IPS-18c (cell line): ENCODE data around the gene MPO.

Experiments
- H3K4me3 ChIP-seq: 2 replicates; pipeline ENCODE4 v1.7.0; 2013; ENCODE audit warnings: low read depth, mild to moderate bottlenecking, low read length, moderate library complexity; ENCODE audit not compliant: insufficient read depth
- H3K9me3 ChIP-seq: one replicate; pipeline ENCODE4 v1.6.1; 2013; ENCODE audit warnings: mild to moderate bottlenecking, low read length, moderate library complexity; ENCODE audit not compliant: control insufficient read depth, insufficient read depth

Gene MPO

DNA sequence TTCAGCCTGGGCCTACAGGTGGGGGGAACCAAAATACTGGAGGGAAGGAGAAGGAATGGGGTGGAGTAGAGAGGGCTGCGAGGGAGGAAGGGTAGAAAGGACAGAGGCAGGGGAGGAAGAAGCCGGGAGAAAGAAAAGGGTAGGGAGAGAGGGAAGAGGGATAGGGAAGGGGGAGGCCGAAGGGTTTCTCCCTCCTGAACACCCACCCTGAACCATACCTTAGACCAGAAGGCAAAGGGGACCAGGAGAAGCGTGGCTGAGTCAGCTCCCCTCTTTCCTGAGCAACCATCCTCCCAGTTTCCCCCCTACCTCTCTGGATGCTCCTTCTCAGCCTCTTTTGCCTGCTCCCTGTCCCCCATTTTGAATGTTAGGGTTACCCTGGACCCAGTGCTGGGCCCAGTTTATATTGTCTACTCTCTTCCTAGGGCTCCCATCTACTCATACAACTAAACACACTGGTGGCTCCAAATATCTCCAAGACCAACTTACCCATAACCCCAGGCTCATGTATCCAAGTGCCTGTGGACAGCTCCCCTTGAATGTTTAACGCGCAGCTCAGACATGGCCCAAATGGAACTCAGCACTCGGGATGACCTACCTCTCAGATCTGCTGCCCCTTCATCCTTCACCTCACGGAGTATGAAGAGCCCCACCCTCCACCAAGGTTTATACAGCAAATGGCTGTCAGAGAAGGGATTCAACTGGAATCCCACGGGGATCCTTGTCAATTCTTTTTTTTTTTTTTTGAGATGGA, 40.0 kb upstream of the MPO start:
- Histone ChIP-seq H3K9me3 (no peaks in the 10 kb centered on the region), H3K4me3 (no peak overlapping the region)

DNA sequence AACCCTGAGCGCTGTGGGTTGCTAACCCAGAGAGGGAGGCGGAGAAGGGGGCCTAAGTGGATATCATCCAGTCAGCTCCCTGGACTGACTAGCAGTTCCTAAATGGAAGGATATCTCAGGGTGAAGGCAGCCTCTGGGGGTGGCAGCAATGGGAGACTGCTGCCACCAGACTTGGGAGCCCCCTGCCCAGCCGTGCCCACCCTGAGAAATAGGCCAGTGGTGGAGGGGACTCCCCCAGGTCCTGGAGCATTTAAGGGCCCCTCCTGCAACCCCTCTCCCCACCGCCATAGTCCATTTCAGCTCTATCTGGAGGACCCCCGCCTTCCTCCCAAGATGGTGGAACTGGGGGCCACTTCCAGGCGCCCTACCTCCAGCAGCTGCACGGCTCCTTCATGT, 39.4 kb upstream of the MPO start:
- H3K4me3 ChIP-seq = no peak overlapping the region
- H3K9me3 ChIP-seq = no peaks in the 10 kb centered on the region

DNA sequence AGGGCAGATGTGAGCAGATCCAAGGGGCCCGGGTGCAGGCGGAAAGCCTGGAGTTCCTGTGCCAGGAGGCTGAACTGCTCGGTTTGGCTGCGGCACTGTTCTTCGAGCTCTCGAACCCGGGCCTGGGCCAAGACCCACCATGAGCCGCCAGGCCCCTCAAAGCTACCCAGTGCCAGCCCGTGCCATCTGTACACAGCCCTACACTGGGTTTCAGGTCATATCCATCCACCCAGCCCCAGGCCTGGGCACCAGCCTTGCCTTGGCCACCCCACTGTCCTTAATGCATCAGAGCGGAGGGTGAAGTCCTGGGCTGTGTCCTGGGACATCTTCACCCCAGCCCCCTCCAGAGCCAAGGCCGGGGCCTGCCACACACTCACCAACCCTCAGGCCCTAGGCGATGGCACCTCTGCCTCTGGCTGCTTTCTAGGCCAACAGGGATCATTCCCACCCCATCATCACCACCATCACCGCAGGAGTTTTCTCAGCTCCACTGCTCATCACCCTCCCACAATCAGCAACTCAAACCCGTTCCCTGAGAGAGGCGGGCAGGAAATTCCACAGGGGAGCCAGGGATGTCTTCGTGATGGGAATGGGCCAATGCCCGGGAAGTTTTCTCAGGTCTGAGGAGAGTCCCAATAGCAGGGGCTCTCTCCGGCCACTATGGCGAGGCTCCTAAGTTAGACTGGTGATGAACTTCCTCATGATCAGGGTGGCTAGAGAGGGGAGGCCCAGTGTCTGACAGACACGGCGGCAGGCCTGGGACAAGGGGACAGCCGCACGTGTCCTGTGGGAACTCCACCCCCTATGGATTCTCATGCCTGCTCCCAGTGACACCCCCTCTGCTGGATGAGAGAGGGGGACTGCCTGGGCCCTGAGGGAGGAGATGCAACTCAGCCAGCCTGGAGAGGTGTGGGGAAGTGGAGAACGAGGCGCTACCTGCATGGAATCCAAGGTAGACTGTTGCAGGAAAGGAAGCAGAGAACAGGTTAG, 38.7 kb upstream of the MPO start:
- no peak overlapping the region for H3K4me3 ChIP-seq
- no peaks in the 10 kb centered on the region for H3K9me3 ChIP-seq

DNA sequence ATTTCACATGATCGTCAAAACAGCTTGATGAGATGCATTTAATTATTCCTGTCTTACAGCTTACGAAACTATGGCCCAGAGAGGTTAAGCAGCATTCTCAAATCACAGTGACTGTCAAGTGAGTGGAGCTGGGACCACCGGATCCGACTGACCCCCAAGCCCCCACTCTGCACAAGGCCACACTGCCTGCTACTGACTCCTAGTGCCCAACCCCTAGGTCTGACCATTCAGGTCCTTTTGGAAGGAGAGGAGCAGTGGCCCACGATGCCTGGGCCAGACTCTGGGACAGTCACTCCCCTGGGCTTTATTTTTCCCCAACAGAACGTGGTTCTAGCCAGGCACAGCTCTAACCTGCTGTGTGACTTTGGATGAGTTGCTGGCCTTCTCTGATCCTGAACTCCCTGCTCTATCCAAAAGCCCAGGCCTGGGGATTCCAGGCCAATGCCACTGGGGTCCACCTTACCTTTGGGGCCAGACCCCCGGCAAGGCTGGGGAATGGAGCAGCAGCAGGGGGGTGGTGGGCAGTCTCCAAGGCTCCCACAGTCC, 38.0 kb upstream of the MPO start:
- H3K4me3 ChIP-seq = no peak overlapping the region
- no peaks in the 10 kb centered on the region for H3K9me3 ChIP-seq

DNA sequence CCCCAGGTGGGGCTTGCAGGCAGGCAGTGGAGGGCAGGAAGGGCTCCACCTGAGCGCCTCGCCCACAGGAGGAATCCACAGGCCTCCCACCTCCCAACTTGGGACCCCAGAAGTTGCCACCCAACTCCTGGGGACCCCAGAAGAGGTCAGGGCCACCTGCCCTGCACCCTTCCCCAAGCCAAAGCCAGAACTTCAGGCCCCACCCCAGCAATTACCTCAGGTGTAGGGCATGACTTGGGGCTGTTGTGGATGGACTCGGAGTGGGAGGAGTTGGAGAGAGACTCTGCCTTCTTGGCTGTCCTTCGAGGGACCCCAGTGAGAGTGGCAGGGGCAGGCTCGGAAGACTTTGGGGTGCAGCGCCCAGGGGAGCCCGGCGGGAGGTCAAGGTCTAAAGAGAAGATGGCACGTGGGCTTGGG, 37.3 kb upstream of the MPO start:
- Histone ChIP-seq H3K9me3 (no peaks in the 10 kb centered on the region), H3K4me3 (no peak overlapping the region)

DNA sequence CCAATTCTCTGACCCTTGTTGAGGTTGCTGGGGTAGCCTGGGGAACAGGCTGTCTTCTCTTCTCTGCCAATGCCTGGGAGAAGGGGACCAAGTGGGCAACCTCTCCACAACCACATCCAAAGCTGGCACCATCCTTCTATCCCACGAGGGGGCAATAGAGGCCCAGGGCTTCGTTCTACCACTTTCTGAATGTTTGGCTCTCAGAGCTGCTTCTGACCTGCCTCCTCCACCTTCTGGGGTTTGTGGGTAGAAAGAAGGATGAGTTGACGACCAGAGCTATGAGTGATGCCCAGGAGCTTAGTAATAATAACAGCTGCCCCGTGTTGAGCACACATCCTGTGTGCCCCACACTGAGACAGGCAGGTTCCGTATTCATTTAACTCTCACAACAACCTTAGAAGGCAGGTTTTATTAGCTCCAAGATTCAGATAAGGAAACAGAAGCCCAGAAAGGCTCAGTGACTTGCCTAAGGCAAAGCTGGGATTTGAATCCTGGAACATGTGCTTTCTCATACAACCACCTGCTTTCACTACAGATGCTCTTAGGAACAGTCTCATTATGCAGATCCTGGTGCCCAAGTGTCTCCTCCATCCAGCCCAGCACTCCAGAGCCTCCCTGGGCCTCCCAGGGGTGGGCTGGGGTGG, 36.8 kb upstream of the MPO start:
- Histone ChIP-seq H3K4me3 (no peak overlapping the region), H3K9me3 (no peaks in the 10 kb centered on the region)

DNA sequence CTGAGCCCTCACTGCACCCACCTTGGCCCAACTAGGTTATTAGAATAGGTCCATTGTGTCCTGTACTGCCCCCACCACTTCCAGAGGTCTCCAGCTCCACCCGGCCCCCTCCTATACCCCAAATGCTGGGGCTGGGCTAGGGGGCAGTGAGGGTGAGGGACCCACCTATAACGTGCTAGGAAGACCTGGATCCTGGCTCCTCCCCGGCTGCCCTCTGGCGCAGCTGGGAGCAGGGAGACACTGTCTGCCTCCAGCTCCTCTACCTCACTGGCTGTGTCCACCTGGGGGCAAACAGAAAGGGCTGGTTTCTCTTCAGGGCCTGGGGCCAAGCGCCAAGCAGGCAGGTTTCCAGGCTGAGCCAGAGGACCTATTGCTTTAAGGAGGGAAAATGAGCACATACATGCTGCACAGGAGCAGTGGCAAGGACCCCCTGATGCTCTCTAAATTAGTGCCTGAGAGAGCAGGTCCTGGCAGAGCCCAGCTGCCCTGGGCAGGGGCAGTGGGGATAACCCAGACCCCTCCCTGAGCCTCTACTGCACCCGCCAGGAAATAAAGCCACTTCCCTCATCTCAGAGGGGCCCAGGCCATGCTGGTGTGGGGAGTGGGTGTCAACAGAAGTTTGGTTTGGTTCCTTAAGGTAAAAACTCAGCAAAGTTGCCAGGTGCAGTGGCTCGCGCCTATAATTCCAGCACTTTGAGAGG, 35.7 kb upstream of the MPO start:
- Histone ChIP-seq H3K4me3 (no peak overlapping the region), H3K9me3 (no peaks in the 10 kb centered on the region)

DNA sequence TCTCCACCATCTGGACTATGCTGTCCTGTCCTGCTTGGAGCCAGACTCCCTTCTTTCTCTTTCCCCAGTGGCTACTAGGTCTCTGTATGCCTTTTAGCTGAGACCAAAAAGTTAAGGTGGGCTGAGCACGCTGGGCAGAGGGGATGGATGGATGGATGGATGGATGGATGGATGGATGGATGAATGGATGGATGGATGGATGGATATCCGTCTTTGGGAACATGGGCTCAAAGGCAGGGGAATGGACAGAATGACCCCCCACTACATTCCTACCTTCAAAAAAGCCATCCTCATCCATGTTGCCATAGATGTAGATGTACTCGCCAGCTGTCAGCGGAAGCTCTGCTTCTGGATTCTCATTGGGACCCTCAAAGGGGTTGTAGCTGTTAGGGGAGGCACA, 35.0 kb upstream of the MPO start:
- Histone ChIP-seq H3K9me3 (no peaks in the 10 kb centered on the region), H3K4me3 (no peak overlapping the region)

DNA sequence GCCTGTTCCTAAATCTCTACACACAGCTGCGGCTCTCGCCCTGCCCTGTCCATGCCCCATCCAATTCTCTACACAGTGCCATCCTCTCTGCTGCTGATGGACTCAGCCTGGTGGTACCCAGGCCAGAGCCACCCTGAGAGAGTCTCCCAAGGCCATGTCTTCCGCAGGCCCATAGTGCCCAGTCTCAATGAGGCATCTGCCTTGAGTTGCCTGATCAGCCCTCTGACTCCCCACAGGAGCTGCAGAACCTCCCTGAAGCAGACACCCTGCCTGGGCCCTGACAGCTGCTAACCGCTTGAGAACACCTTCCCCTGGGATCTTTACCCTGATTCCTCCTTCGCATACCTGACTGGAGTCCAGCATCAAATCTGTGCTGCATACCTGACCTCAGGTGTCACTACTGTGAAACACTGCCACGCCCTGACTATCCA, 34.6 kb upstream of the MPO start:
- Histone ChIP-seq H3K9me3 (no peaks in the 10 kb centered on the region), H3K4me3 (no peak overlapping the region)

DNA sequence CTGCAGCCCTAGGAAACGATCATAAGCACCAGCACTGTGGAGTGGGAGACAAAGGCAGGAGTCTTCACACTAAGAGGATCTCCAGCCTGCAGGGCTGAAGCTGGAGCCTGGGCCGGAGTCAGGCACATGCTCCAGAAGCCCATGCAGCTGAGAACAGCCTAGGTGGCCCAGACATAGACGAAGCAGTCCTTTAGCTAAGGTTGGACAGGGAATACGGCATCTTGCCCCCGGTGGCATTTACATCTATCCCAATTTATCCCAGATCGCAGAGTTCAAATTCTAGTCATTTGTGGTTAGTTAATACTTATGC, 33.9 kb upstream of the MPO start:
- no peak overlapping the region for H3K4me3 ChIP-seq
- H3K9me3 ChIP-seq = no peaks in the 10 kb centered on the region

DNA sequence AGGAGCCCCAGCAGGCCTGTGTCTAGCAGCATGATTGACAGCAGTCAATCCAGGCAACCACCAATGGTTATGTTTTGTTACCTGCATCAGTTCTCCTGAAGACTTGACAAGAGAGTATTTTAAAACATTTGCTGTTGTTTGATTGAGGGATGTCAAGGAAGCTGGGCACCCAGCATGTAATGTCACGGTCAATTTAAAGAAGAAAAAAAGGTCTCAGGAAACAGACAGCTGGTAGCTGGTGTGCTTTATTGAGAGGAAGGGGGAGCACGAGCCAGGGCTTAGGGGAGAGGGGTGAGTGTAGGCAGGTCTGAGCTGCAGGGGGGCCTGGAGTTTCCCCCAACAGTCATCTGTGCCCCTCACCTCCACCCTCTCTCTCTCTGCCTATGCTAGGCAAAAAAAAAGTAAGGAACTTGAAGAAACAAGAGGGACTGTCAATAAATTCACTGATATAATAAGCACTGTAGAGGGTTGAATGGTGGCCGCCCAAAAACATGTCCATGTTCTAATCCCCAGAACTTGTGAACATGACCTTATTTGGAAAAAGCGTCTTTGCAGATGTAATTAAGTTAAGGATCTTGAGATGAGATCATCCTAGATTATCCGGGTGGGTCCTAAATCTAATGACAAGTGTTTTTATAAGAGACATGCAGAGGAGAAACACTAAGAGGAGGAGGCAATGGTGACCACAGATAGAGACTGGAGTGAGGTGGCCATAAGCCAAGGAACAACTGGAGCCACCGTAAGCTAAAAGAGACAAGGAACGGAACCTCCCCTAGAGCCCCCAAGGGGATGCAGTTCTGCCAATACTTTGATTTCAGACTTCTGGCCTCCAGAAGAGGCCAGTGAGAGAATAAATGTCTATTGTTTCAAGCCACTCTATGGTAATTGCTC, 33.3 kb upstream of the MPO start:
- no peaks in the 10 kb centered on the region for H3K9me3 ChIP-seq
- no peak overlapping the region for H3K4me3 ChIP-seq

DNA sequence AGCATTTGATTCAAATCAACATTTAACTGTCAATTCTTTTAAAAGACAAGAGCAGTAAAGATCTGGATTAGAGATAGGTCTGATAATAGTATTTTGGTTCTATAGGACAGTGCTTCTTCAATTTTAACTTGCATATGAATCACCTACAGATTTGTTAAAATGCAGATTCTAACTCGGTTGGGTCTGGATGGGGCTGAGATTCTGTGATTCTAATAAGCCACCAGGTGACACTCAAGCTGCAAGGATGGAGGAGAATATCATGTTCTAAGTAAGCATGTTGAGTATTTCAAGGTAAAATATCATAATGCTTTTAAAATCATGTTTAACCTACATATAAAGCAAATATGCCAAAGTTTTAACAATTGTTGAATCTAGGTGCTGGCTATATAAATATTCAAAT, 32.1 kb upstream of the MPO start:
- Histone ChIP-seq H3K9me3 (no peaks in the 10 kb centered on the region), H3K4me3 (no peak overlapping the region)

DNA sequence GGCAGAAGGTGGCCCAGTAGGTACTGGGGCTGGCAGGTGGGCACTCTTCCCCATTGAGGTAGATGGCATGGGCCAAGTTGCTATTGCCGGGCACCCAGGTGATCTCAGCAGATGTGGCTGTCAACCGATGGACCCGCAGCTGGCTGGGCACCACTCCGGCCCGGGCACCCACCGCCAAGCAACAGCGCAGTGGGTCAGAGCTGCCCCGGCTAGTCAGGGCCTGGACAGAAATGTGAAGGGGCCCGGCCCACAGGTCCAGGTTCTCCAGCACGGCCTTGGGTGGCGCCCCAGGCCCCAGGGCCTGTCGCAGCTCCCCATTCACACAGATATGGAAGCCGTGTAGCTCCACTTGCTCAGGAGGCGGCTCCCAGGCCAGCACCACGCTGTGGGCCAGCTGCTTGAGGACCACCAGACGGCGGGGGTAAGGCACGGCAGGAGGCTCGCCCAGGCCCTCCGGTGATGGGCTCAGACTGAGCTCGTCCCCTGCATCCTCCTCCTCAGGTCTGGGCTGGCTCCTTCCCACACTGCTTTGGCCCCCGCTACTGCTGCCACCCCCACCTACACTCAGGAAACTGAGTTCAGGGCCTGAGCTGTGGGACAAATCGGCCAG, 31.4 kb upstream of the MPO start:
- Histone ChIP-seq H3K4me3 (no peak overlapping the region), H3K9me3 (no peaks in the 10 kb centered on the region)

DNA sequence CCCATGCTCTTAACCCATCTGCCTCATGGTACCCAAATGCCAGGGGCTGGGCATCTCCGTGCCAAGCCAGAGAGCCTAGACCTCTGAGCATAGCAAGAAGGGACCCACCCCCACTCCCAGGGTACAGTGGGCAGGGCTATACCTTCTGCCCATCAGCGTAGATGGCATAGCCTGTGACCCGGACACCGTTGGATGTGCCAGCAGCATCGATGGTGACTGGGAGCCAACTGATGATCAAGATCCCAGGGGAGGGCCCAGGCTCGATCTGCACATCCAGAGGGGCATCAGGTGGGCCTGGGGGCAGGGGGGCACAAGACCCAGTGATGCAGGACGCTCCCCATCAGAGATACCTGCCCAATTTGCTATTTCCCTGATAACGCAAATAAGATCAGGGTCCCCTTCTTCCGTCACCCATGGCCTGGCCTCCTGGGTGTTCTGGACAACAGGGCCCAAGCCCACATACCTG, 30.7 kb upstream of the MPO start:
- H3K9me3 ChIP-seq = no peaks in the 10 kb centered on the region
- H3K4me3 ChIP-seq = no peak overlapping the region

DNA sequence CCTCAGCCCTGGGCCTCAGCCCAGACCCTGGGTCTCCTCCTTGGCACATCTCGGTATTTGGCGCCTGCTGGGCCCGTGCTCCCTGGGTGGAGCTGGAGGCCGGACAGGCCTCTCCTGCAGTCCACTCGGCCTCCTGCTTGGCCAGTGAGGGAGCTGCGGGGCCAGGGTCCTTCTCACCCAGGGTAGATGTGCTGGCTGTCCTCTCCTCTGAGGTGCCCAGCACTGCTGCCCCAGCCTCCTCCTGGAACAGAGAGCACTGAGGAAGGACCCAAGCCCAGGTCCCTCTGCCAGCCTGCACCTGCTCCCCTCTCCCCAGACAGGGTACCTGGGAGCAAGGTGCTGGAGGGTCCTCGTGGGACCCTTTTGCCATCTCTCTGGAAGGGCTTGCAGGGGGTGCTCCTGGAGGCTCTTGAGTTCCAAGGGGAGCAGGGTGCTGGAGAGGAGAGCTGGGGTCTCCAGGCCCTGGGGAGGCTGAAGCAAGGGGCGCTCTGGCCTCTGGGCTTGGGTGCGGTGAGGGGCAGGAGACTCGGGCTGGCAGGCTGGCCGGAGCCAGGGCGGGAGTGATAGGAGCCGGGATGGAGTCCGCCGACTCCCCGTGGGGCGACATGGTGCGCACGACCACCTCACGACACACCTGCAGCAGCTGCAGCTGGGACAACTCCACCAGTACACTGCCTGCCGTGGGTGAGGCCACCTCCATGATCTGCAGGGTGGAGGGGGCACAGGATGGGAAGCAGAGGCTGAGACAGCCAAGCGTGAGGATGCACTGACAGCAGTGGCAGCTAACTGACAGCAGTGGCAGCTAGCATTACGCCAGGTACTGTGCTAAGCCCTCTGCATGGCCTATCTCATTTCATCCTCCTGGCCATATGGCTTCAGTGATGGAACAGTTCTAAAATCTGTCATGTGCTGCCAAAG, 30.0 kb upstream of the MPO start:
- H3K9me3 ChIP-seq = no peaks in the 10 kb centered on the region
- H3K4me3 ChIP-seq = no peak overlapping the region
